H1 (cell line): ENCODE data around the gene APC2. TPM values are rescaled to one million over a fixed set of nuclear protein-coding genes. Genes with fewer than 3 reads are reported as not detected.

Experiments used
- CTCF ChIA-PET: fragments of 300-600 bp; sonication (Branson Sonifier 250); formaldehyde crosslinking; loops from one replicate; lab custom pipeline; 2021; ENCODE audit not compliant: partially characterized antibody; lab: Charles Lee
- POLR2A ChIA-PET: fragments of 300-600 bp; sonication (Branson Sonifier 250); formaldehyde crosslinking; loops from one replicate; lab custom pipeline; 2021; ENCODE audit warnings: inconsistent platforms; ENCODE audit not compliant: partially characterized antibody; lab: Charles Lee
- DNase-seq, 2 experiments: peaks; one replicate each; pipeline versions ENCODE4 v3.0.0 to v3.0.0-alpha.2; 2010 to 2022; ENCODE audit warnings: low spot score in 2 of 2, low read depth in 1 of 2, mixed read lengths in 1 of 2
- FAIRE-seq: peaks from 2 replicates; lab custom pipeline; 2011; peaks lifted over from hg19 to GRCh38; lab: Jason Lieb, UNC
- H2AFZ ChIP-seq: 2 replicates; pipeline ENCODE4 v1.8.1; 2012; ENCODE audit warnings: low read length, inconsistent platforms
- H2AK5ac ChIP-seq: 2 replicates; pipeline ENCODE4 v1.6.1; 2013; ENCODE audit warnings: low read depth, low read length
- H2BK120ac ChIP-seq: replicated peaks from 2 replicates; pipeline ENCODE3; 2013; ENCODE audit warnings: low read depth, low read length, inconsistent platforms
- H2BK12ac ChIP-seq: 2 replicates; pipeline ENCODE4 v1.6.1; 2013; ENCODE audit warnings: low read depth, low read length
- H2BK15ac ChIP-seq: 2 replicates; pipeline ENCODE4 v1.6.1; 2013; ENCODE audit warnings: low read length
- H2BK20ac ChIP-seq: 2 replicates; pipeline ENCODE4 v1.6.1; 2013; ENCODE audit warnings: low read length
- H2BK5ac ChIP-seq: 2 replicates; pipeline ENCODE4 v1.6.1; 2013; ENCODE audit warnings: low read depth, low read length
- H3K14ac ChIP-seq: 2 replicates; pipeline ENCODE4 v1.6.1; 2013; ENCODE audit warnings: inconsistent platforms; ENCODE audit not compliant: insufficient read length
- H3K18ac ChIP-seq: 2 replicates; pipeline ENCODE4 v1.6.1; 2013; ENCODE audit warnings: low read length; ENCODE audit errors: extremely low read depth
- H3K23ac ChIP-seq: 2 replicates; pipeline ENCODE4 v1.6.1; 2013; ENCODE audit warnings: inconsistent platforms; ENCODE audit not compliant: insufficient read length
- H3K23me2 ChIP-seq: 2 replicates; pipeline ENCODE4 v1.6.1; 2013; ENCODE audit warnings: low read depth, low read length
- H3K27ac ChIP-seq: 2 replicates; pipeline ENCODE4 v1.6.1; 2011; ENCODE audit warnings: low read depth, low read length, inconsistent platforms
- H3K27me3 ChIP-seq, 4 experiments: replicated peaks in 1 of 4; 1 replicate in 1 of 4; 2 replicates in 3 of 4; pipeline versions ENCODE4 v1.6.1 to v1.8.1; 2011 to 2013; ENCODE audit warnings: low read length in 3 of 4, mild to moderate bottlenecking in 3 of 4, inconsistent platforms in 2 of 4, mixed read lengths in 2 of 4, moderate library complexity in 1 of 4; ENCODE audit not compliant: control insufficient read depth in 3 of 4, insufficient read depth in 3 of 4; ENCODE audit errors: extremely low read depth in 1 of 4
- H3K36me3 ChIP-seq, 4 experiments: 2 replicates each; pipeline versions ENCODE4 v1.6.1 to v1.8.1; 2011 to 2013; ENCODE audit warnings: mild to moderate bottlenecking in 4 of 4, low read length in 3 of 4, moderate library complexity in 2 of 4, control low read depth in 1 of 4, inconsistent platforms in 1 of 4; ENCODE audit not compliant: insufficient read depth in 4 of 4, control insufficient read depth in 2 of 4
- H3K4ac ChIP-seq: replicated peaks from 2 replicates; pipeline ENCODE3; 2013; ENCODE audit warnings: low read length, low read depth, mixed read lengths, inconsistent platforms; ENCODE audit not compliant: insufficient read length
- H3K4me1 ChIP-seq, 4 experiments: replicated peaks in 1 of 4; 1 replicate in 1 of 4; 2 replicates in 3 of 4; pipeline versions ENCODE4 v1.6.1 to v1.8.1; 2011 to 2013; ENCODE audit warnings: low read length in 3 of 4, inconsistent platforms in 2 of 4, mixed read lengths in 1 of 4; ENCODE audit not compliant: insufficient read depth in 4 of 4, control insufficient read depth in 3 of 4
- H3K4me2 ChIP-seq, 2 experiments: 2 replicates each; pipeline versions ENCODE4 v1.6.1 to v1.8.1; 2011 to 2013; ENCODE audit warnings: low read depth in 2 of 2, low read length in 2 of 2, control low read depth in 1 of 2, inconsistent platforms in 1 of 2, mild to moderate bottlenecking in 1 of 2; ENCODE audit not compliant: insufficient read depth in 1 of 2
- H3K4me3 ChIP-seq, 4 experiments: fragments of 200-600, 300-600 bp in 1 of 4; sonication (generic), shearing (Covaris generic), sonication (Bioruptor Twin) in 1 of 4; 2 replicates each; pipeline versions ENCODE4 v1.5.1 to v1.8.1; 2011 to 2016; ENCODE audit warnings: low read length in 4 of 4, low read depth in 3 of 4, control low read depth in 2 of 4, inconsistent platforms in 2 of 4, mild to moderate bottlenecking in 2 of 4, mixed read lengths in 1 of 4, moderate library complexity in 1 of 4; ENCODE audit not compliant: insufficient read depth in 2 of 4; ENCODE audit errors: extremely low read depth in 1 of 4
- H3K56ac ChIP-seq: replicated peaks from 2 replicates; pipeline ENCODE3; 2013; ENCODE audit warnings: low read depth, mild to moderate bottlenecking, mixed read lengths, low read length, inconsistent platforms; ENCODE audit not compliant: insufficient read length
- H3K79me1 ChIP-seq: 2 replicates; pipeline ENCODE4 v1.6.1; 2013; ENCODE audit warnings: low read depth, low read length, control low read depth
- H3K79me2 ChIP-seq, 2 experiments: 2 replicates each; pipeline versions ENCODE4 v1.6.1 to v1.8.1; 2012 to 2013; ENCODE audit warnings: low read length in 2 of 2, mild to moderate bottlenecking in 2 of 2, inconsistent platforms in 1 of 2; ENCODE audit not compliant: insufficient read depth in 2 of 2, control insufficient read depth in 1 of 2
- H3K9ac ChIP-seq, 4 experiments: replicated peaks in 1 of 4; 1 replicate in 1 of 4; 2 replicates in 3 of 4; pipeline versions ENCODE4 v1.6.1 to v1.8.1; 2011 to 2013; ENCODE audit warnings: low read depth in 3 of 4, low read length in 3 of 4, control low read depth in 2 of 4, mild to moderate bottlenecking in 2 of 4, moderate library complexity in 2 of 4, inconsistent platforms in 1 of 4; ENCODE audit errors: extremely low read depth in 1 of 4
- H3K9me3 ChIP-seq, 2 experiments: 2 replicates each; pipeline versions ENCODE4 v1.6.1 to v1.8.1; 2012 to 2013; ENCODE audit warnings: mild to moderate bottlenecking in 2 of 2, moderate library complexity in 2 of 2, control low read depth in 1 of 2, inconsistent platforms in 1 of 2, low read depth in 1 of 2, low read length in 1 of 2, mixed read lengths in 1 of 2; ENCODE audit not compliant: insufficient read depth in 2 of 2
- H4K20me1 ChIP-seq, 2 experiments: replicated peaks in 1 of 2; 2 replicates each; pipeline versions ENCODE3 to v1.8.1; 2011 to 2013; ENCODE audit warnings: inconsistent platforms in 2 of 2, low read length in 2 of 2, mild to moderate bottlenecking in 1 of 2; ENCODE audit not compliant: insufficient read depth in 2 of 2, control insufficient read depth in 1 of 2
- H4K5ac ChIP-seq: 2 replicates; pipeline ENCODE4 v1.6.1; 2013; ENCODE audit warnings: low read length, low read depth, mixed read lengths, inconsistent platforms; ENCODE audit not compliant: insufficient read length
- H4K8ac ChIP-seq: 2 replicates; pipeline ENCODE4 v1.8.0; 2013; ENCODE audit warnings: mild to moderate bottlenecking, moderate library complexity, low read length, inconsistent platforms; ENCODE audit not compliant: insufficient read depth; ENCODE audit errors: extremely low read depth
- H4K91ac ChIP-seq: replicated peaks from 2 replicates; pipeline ENCODE3; 2013; ENCODE audit warnings: low read length, mixed read lengths, inconsistent platforms; ENCODE audit not compliant: insufficient read length
- BACH1 ChIP-seq: IDR thresholded peaks from 2 replicates; pipeline ENCODE4 v1.6.1; 2012; ENCODE audit warnings: low read length, improper control_type of control experiment
- EGR1 ChIP-seq: IDR thresholded peaks from 2 replicates; pipeline ENCODE4 v1.6.1; 2011; ENCODE audit warnings: low read depth, low read length, borderline replicate concordance
- NANOG ChIP-seq: IDR thresholded peaks from 2 replicates; pipeline ENCODE4 v1.6.1; 2011; ENCODE audit warnings: low read length, low read depth, mild to moderate bottlenecking, inconsistent platforms; ENCODE audit not compliant: insufficient read depth, poor library complexity, severe bottlenecking
- SIN3A ChIP-seq, 2 experiments: IDR thresholded peaks in 1 of 2; conservative IDR thresholded peaks in 1 of 2; 2 replicates each; pipeline ENCODE4 v1.6.1; 2011 to 2012; ENCODE audit warnings: low read length in 2 of 2, improper control_type of control experiment in 1 of 2, low read depth in 1 of 2, mild to moderate bottlenecking in 1 of 2
- SUZ12 ChIP-seq: fragments of 200-600 bp; sonication (generic); IDR thresholded peaks from 2 replicates; pipeline ENCODE4 v1.6.1; 2012; ENCODE audit warnings: mild to moderate bottlenecking, inconsistent platforms, low read length, moderate library complexity, mixed read lengths
- TCF12 ChIP-seq: IDR thresholded peaks from 2 replicates; pipeline ENCODE4 v1.6.1; 2011; ENCODE audit warnings: low read depth, mild to moderate bottlenecking, low read length
- TEAD4 ChIP-seq: IDR thresholded peaks from 2 replicates; pipeline ENCODE4 v1.6.1; 2012; ENCODE audit warnings: low read depth, low read length, inconsistent platforms, mixed read lengths
- YY1 ChIP-seq: IDR thresholded peaks from 2 replicates; pipeline ENCODE4 v1.6.1; 2011; ENCODE audit warnings: low read depth, mild to moderate bottlenecking, low read length
- WGBS, 2 experiments: shearing (Covaris generic) in 1 of 2; methylation state at CpG; one replicate each; pipeline versions ENCODE4 v1.1.6 to v1.1.7; 2013 to 2015; ENCODE audit warnings: low lambda C conversion rate in 2 of 2, mixed read lengths in 2 of 2, inconsistent platforms in 1 of 2, low coverage in 1 of 2, missing lambda C conversion rate in 1 of 2; ENCODE audit not compliant: insufficient replicate concordance in 2 of 2, insufficient coverage in 1 of 2, insufficient read length in 1 of 2; ENCODE audit errors: extremely low coverage in 1 of 2, missing lambda C conversion rate in 1 of 2; 5-methylcytosine and 5-hydroxymethylcytosine counted together
- polyA plus RNA-seq, 7 experiments: library from polyadenylated mRNA; depleted of rRNA in 3 of 7; stranded (reverse) in 5 of 7; unstranded in 2 of 7; fragments of >200 nt in 5 of 7; fragments of 200-250 nt in 2 of 7; gene quantifications; 1 replicate in 5 of 7; 2 replicates in 1 of 7; 4 replicates in 1 of 7; pipeline versions ENCODE4 v1.2.1 to v1.2.3, GENCODE V29; 2011 to 2013; ENCODE audit warnings: missing spikeins in 2 of 7, mixed read lengths in 2 of 7
- total RNA-seq: library from RNA; stranded (reverse); fragmentation: NEBNext Ultra II Directional; extraction: Animal tissue kit (Norgen Biotek cat#: 25700); gene quantifications from 2 replicates; pipeline ENCODE4 v1.2.1, GENCODE V29; 2021

Gene APC2
- total and polyA plus RNA-seq, 2 of the 8 experiments (the other 6 are each of a cell fraction or from before 2014, with no cell fraction given) = 1.3 to 4.1 TPM

- Histone ChIP-seq H3K27me3 (no peaks in the 10 kb centered on the region), H3K18ac (no peak overlapping the region), H3K56ac (no peak overlapping the region), H2AFZ (no peak overlapping the region), H3K4me3 (no peak overlapping the region), H3K14ac (no peak overlapping the region), H2AK5ac (no peak overlapping the region), H3K4me2 (no peak overlapping the region), H3K79me1 (peaks cover 11% of the 10 kb centered on the region), H3K4me1 (peaks cover 0 to 3% (median 0%) of the 10 kb centered on the region in 4 experiments; a peak in 1 of 7 replicates), H3K23me2 (no peaks in the 10 kb centered on the region), H3K27ac (no peak overlapping the region), H4K91ac (no peak overlapping the region), H2BK15ac (no peak overlapping the region), H3K9ac (no peak overlapping the region), H2BK5ac (peak overlapping the region; percentile 49; the same call in 1 of the 2 replicates), H4K5ac (no peak overlapping the region), H3K23ac (no peak overlapping the region), H2BK20ac (no peak overlapping the region), H3K79me2 (peaks cover 0 to 61% of the 10 kb centered on the region in 2 experiments; a peak in 3 of 4 replicates), H3K36me3 (peaks cover 37 to 80% (median 70%) of the 10 kb centered on the region in 4 experiments), H4K20me1 (peaks cover 37 to 44% of the 10 kb centered on the region in 2 experiments), H2BK12ac (no peak overlapping the region), H3K9me3 (no peaks in the 10 kb centered on the region), H3K4ac (no peak overlapping the region), H2BK120ac (no peak overlapping the region), H4K8ac (peak overlapping the region; percentile 31; the same call in 1 of the 2 replicates)
- POLR2A ChIA-PET = interaction anchor here (0.7 to 1.2 kb wide), 2 partner anchors 11 to 12 kb away, joined by 3 to 5 read pairs; no protein-coding TSS in a partner anchor
- FAIRE-seq = no peak
- 96% methylated on average over 37 of the region's 42 CpGs; no CpG with 5 or more reads in 1 of the 2 experiments for WGBS, 2 experiments
- no peak for DNase-seq
- CTCF ChIA-PET = interaction anchor here (1.0 to 1.4 kb wide), 2 partner anchors 11 to 13 kb away, joined by 3 to 6 read pairs; no protein-coding TSS in a partner anchor
- TF ChIP-seq TEAD4 (no peak), SUZ12 (no peak), YY1 (no peak), NANOG (no peak), EGR1 (no peak), BACH1 (no peak), TCF12 (no peak), SIN3A (conservative IDR thresholded peaks at IDR 0.05 in 1 of 2, IDR thresholded peaks at IDR 0.05 in 1 of 2; ENCODE audit: low read depth in 1 of 2, low read length in 2 of 2) (no peak)
Observed at GRCh38 chr19:1424192-1424955, 25.5 kb upstream of the APC2 start.
